ENCODE data around the gene RAB7A. TPM values are rescaled to one million over a fixed set of nuclear protein-coding genes. Genes with fewer than 3 reads are reported as not detected.

The RAB7A gene
- total and polyA plus RNA-seq, 8 donors: 33.6 to 166 (median 103) TPM

- intact Hi-C loops (cut with DNase I; ENCODE audit: low total_unique reads): no loop called here
- DNase-seq: no peak
- no peaks in the 10 kb centered on the region for H3K36me3 ChIP-seq
- TF ChIP-seq POLR2AphosphoS5 (IDR thresholded peaks at IDR 0.05) (no peak), POLR2A (IDR thresholded peaks at IDR 0.05) (no peak), EP300 (IDR thresholded peaks at IDR 0.05) (no peak), CTCF (IDR thresholded peaks at IDR 0.05) (no peak)
- no peak overlapping the region for H3K4me3 ChIP-seq
- H3K9me3 ChIP-seq: peaks cover 0 to 17% (median 10%) of the 10 kb centered on the region in 4 donors
- H3K27me3 ChIP-seq: no peaks in the 10 kb centered on the region
- WGBS, 5 donors: 44 to 75% (median 52%) methylated on average over 4 to 11 of the region's 11 CpGs
- H3K4me1 ChIP-seq: peaks cover 3 to 19% (median 15%) of the 10 kb centered on the region in 4 donors
- H3K27ac ChIP-seq: no peak overlapping the region
Observed at GRCh38 chr3:128849911-128850455, 124.0 kb downstream of the RAB7A start.

DNA sequence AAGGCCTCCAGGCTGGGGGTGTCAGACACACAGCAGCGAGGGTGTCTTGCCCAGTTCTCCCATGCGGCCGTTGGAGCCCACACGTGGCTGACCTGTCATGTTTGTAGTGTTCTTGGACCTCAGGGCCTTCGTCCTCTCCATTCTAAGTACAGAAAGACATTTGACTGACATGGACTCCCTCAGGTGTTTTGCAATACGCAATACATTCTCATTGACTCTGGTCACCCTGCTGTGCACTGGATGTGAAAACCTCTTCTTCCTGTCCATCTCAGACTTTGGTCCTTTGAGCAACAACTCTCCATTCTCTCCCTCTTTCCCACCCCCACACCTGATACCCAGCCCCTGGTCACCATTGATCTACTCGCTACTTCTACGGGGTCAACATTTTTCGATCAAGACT lies 124.6 kb downstream of the RAB7A start:
- Histone ChIP-seq H3K36me3 (no peaks in the 10 kb centered on the region), H3K4me3 (no peak overlapping the region), H3K27me3 (no peaks in the 10 kb centered on the region), H3K27ac (no peak overlapping the region), H3K9me3 (peaks cover 0 to 22% (median 10%) of the 10 kb centered on the region in 4 donors), H3K4me1 (peaks cover 3 to 13% (median 10%) of the 10 kb centered on the region in 4 donors)
- no peak for TF ChIP-seq EP300 (IDR thresholded peaks at IDR 0.05)
- no peak for TF ChIP-seq POLR2AphosphoS5 (IDR thresholded peaks at IDR 0.05)
- TF ChIP-seq CTCF (IDR thresholded peaks at IDR 0.05): no peak
- intact Hi-C loops (cut with DNase I; ENCODE audit: low total_unique reads): no loop called here
- 89 to 95% (median 91%) methylated on average over 9 of the region's 9 CpGs for WGBS, 5 donors
- no peak for DNase-seq

DNA sequence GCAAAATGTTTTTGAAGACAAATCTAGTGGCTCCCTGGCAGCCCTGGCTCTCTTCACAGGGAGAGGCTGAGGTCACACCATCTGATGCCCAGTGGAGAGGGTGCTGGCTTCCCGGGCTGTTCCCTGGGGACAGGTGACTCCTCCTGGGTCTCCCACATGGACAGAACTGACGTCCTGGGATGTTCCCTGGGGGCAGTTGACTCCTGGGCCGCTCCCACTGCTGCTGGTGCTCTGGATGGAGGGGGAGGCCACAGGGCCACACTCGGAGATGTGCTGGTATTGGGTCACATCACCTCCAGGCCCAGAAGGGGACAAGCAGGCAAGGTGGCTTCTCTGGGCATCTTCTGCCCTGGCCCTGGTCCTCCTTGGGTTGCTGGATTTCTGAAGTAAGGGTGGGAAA lies 125.6 kb downstream of the RAB7A start:
- Histone ChIP-seq H3K4me1 (peaks cover 0 to 3% (median under 1%) of the 10 kb centered on the region in 4 donors), H3K36me3 (no peaks in the 10 kb centered on the region), H3K4me3 (no peak overlapping the region), H3K27me3 (no peaks in the 10 kb centered on the region), H3K27ac (no peak overlapping the region), H3K9me3 (peaks cover 0 to 22% (median 10%) of the 10 kb centered on the region in 4 donors)
- intact Hi-C loops (cut with DNase I; ENCODE audit: low total_unique reads): no loop called here
- no peak for DNase-seq
- WGBS, 5 donors: 51 to 84% (median 68%) methylated on average over 2 to 4 of the region's 4 CpGs; no CpG with 5 or more reads in 1 of the 5 donors
- no peak for TF ChIP-seq POLR2AphosphoS5 (IDR thresholded peaks at IDR 0.05)
- TF ChIP-seq CTCF (IDR thresholded peaks at IDR 0.05): no peak
- TF ChIP-seq EP300 (IDR thresholded peaks at IDR 0.05): no peak
- TF ChIP-seq POLR2A (IDR thresholded peaks at IDR 0.05): no peak

- TF ChIP-seq CTCF (IDR thresholded peaks at IDR 0.05): no peak
- no peak for TF ChIP-seq POLR2AphosphoS5 (IDR thresholded peaks at IDR 0.05)
- no peak for TF ChIP-seq EP300 (IDR thresholded peaks at IDR 0.05)
- peaks cover 0 to 37% (median 24%) of the 10 kb centered on the region in 4 donors for H3K9me3 ChIP-seq
- H3K4me1 ChIP-seq: no peaks in the 10 kb centered on the region
- H3K27ac ChIP-seq: no peak overlapping the region
- DNase-seq: no peak
- H3K4me3 ChIP-seq: no peak overlapping the region
- H3K27me3 ChIP-seq: no peaks in the 10 kb centered on the region
- intact Hi-C loops (cut with DNase I; ENCODE audit: low total_unique reads): no loop called here
- no peaks in the 10 kb centered on the region for H3K36me3 ChIP-seq
- 89 to 100% (median 92%) methylated on average over 4 to 5 of the region's 5 CpGs for WGBS, 5 donors
Observed at GRCh38 chr3:128853826-128854225, 127.8 kb downstream of the RAB7A start.

Measured in stomach (tissue), 9 donors.